Transverse colon (tissue), 4 donors: ENCODE measurements around the gene MARCO. TPM values are rescaled to one million over a fixed set of nuclear protein-coding genes. Genes with fewer than 3 reads are reported as not detected.

Source experiments
- DNase-seq: peaks from one replicate; pipeline ENCODE4 v3.0.0-alpha.2; 2019
- H3K27ac ChIP-seq, 4 donors: fragments of 200-600 bp; sonication (generic); 2 replicates each; pipeline ENCODE4 v1.5.1; 2016 to 2018; ENCODE audit warnings: inconsistent platforms in 4 of 4
- H3K27me3 ChIP-seq: fragments of 200-600 bp; sonication (generic); 2 replicates; pipeline ENCODE4 v1.5.1; 2017; ENCODE audit warnings: inconsistent platforms
- H3K36me3 ChIP-seq, 4 donors: fragments of 200-600 bp; sonication (generic); 2 replicates each; pipeline ENCODE4 v1.5.1; 2017 to 2019; ENCODE audit warnings: inconsistent platforms in 4 of 4
- H3K4me1 ChIP-seq, 4 donors: fragments of 200-600 bp; sonication (generic); 2 replicates each; pipeline ENCODE4 v1.5.1; 2017 to 2020; ENCODE audit warnings: inconsistent platforms in 4 of 4
- H3K4me3 ChIP-seq, 4 donors: fragments of 200-600 bp; sonication (generic); 1 replicate in 1 of 4; 2 replicates in 3 of 4; pipeline versions ENCODE4 v1.5.1 to v1.6.1; 2017 to 2019; ENCODE audit warnings: inconsistent platforms in 4 of 4
- H3K9me3 ChIP-seq, 2 donors: fragments of 200-600 bp; sonication (generic); 2 replicates each; pipeline ENCODE4 v1.5.1; 2017 to 2019; ENCODE audit warnings: inconsistent platforms in 2 of 2
- EP300 ChIP-seq: sonication (generic); formaldehyde crosslinking; IDR thresholded peaks from one replicate; pipeline ENCODE4 v1.6.1; 2017; ENCODE audit warnings: antibody characterized with exemption, low read depth
- POLR2A ChIP-seq: fragments of 450-650 bp; IDR thresholded peaks from one replicate; pipeline ENCODE4 v1.6.1; 2016; ENCODE audit warnings: antibody characterized with exemption, mild to moderate bottlenecking, moderate library complexity
- POLR2AphosphoS5 ChIP-seq, 3 donors: sonication (generic); formaldehyde crosslinking; IDR thresholded peaks; one replicate each; pipeline ENCODE4 v1.6.1; 2016; ENCODE audit warnings: antibody characterized with exemption in 3 of 3
- WGBS, 2 donors: methylation state at CpG; one replicate each; pipeline ENCODE4 v1.1.5; 2018; ENCODE audit warnings: low coverage in 1 of 2; 5-methylcytosine and 5-hydroxymethylcytosine counted together
- in situ Hi-C, 4 donors: fragments of 200-750 bp; cut with MboI; loops; one replicate each; pipeline versions ENCODE4 v1.15.0 to v1.15.1; 2017; ENCODE audit warnings: low sequenced_read_pairs in 3 of 4, low pct_ligation_motif_present in 1 of 4, low pct_unique_long_range_greater_than_20kb in 1 of 4
- intact Hi-C: fragments of 100-400 bp; cut with DNase I; formaldehyde crosslinking; loops from one replicate; pipeline ENCODE4 v1.15.1; 2023; ENCODE audit warnings: low total_unique reads
- total RNA-seq, 4 donors: library from RNA; depleted of rRNA; stranded (reverse); fragments of >200 nt; gene quantifications; one replicate each; pipeline ENCODE4 v1.1.0, GENCODE V29; 2016
- TF ChIP-seq, protein P1 (sequence below), 5 experiments: fragments of 200-600 bp in 3 of 5; fragments of 450-650 bp in 2 of 5; sonication (generic) in 3 of 5; IDR thresholded peaks; 1 replicate in 2 of 5; 2 replicates in 3 of 5; pipeline ENCODE4 v1.5.1; 2016 to 2017; ENCODE audit warnings: antibody characterized with exemption in 5 of 5, inconsistent platforms in 3 of 5, mild to moderate bottlenecking in 2 of 5, moderate library complexity in 1 of 5

MARCO gene
- total RNA-seq, 4 donors from 2014 or later: 1.9 to 47.0 (median 4.4) TPM

GRCh38 chr2:118970396-118971135 lies 28.6 kb downstream of the MARCO start:
- 62% methylated on average over 10 of the region's 10 CpGs; no CpG with 5 or more reads in 1 of the 2 donors for WGBS, 2 donors
- in situ Hi-C loops: no loop called here
- H3K9me3 ChIP-seq: no peaks in the 10 kb centered on the region
- no peak overlapping the region for H3K27ac ChIP-seq
- no peaks in the 10 kb centered on the region for H3K36me3 ChIP-seq
- no peak overlapping the region for H3K4me3 ChIP-seq
- TF ChIP-seq POLR2AphosphoS5 (IDR thresholded peaks at IDR 0.05) (no peak), POLR2A (no peak), EP300 (no peak)
- TF ChIP-seq, protein P1, sequence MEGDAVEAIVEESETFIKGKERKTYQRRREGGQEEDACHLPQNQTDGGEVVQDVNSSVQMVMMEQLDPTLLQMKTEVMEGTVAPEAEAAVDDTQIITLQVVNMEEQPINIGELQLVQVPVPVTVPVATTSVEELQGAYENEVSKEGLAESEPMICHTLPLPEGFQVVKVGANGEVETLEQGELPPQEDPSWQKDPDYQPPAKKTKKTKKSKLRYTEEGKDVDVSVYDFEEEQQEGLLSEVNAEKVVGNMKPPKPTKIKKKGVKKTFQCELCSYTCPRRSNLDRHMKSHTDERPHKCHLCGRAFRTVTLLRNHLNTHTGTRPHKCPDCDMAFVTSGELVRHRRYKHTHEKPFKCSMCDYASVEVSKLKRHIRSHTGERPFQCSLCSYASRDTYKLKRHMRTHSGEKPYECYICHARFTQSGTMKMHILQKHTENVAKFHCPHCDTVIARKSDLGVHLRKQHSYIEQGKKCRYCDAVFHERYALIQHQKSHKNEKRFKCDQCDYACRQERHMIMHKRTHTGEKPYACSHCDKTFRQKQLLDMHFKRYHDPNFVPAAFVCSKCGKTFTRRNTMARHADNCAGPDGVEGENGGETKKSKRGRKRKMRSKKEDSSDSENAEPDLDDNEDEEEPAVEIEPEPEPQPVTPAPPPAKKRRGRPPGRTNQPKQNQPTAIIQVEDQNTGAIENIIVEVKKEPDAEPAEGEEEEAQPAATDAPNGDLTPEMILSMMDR (IDR thresholded peaks at IDR 0.05): no peak
- no peaks in the 10 kb centered on the region for H3K4me1 ChIP-seq
- DNase-seq: no peak
- intact Hi-C loops: no loop called here
- H3K27me3 ChIP-seq: no peaks in the 10 kb centered on the region

DNA sequence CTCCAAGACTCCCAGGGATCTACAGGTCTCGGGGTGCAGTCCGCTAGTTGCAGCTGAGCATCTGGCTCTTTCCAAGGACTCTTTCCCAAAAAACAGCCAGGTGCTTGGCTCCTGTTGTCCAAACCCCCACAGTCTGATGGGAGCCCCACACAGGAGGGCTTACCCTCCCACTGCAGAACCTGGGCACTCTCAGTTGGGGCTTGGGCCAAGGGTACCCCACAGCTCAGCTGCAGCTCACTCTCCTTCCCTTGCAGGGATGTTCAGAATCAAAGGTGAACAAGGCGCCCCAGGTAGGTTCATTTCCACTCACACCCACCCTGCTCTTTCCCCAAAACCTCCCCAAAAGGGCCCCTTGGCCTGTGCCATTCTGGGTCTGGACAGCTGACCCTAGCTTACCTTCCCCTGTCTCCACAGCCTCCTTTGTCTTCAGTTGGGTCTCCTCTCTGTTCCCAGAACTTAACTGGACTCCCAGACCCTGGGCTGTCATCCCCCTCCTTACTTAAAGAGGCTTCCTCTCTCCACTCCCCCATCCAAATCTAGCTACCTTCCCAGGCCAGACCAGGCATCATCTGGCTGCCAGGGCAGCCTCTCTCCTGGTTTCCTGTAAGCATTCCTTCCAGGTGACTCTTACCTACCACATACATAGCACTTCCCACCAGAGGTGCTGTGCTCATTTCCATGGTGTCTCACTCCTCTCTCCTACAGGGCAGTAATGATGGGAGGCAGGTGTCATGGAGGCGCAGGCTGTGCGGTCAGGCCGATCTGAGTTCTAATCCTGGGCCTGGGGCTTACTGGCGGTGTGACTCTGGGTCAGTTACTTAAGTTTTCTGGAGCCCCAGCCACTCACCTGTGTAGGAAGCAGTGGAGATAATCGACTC lies 29.5 kb downstream of the MARCO start:
- H3K36me3 ChIP-seq: no peaks in the 10 kb centered on the region
- H3K4me1 ChIP-seq: no peaks in the 10 kb centered on the region
- intact Hi-C loops: no loop called here
- H3K4me3 ChIP-seq: no peak overlapping the region
- DNase-seq: no peak
- TF ChIP-seq EP300: no peak
- TF ChIP-seq POLR2AphosphoS5 (IDR thresholded peaks at IDR 0.05): no peak
- TF ChIP-seq POLR2A: no peak
- TF ChIP-seq, protein P1 (IDR thresholded peaks at IDR 0.05): no peak
- no peaks in the 10 kb centered on the region for H3K9me3 ChIP-seq
- H3K27ac ChIP-seq: no peak overlapping the region
- in situ Hi-C loops: no loop called here
- H3K27me3 ChIP-seq: no peaks in the 10 kb centered on the region
- WGBS, 2 donors: 91 to 100% methylated on average over 1 to 8 of the region's 8 CpGs

- Histone ChIP-seq H3K9me3 (no peaks in the 10 kb centered on the region), H3K27me3 (no peaks in the 10 kb centered on the region), H3K4me3 (no peak overlapping the region), H3K36me3 (no peaks in the 10 kb centered on the region), H3K4me1 (no peaks in the 10 kb centered on the region), H3K27ac (no peak overlapping the region)
- in situ Hi-C loops (no loop called here), intact Hi-C loops (no loop called here)
- no peak for DNase-seq
- TF ChIP-seq POLR2AphosphoS5 (IDR thresholded peaks at IDR 0.05): no peak
- no peak for TF ChIP-seq POLR2A
- no peak for TF ChIP-seq EP300
- TF ChIP-seq, protein P1 (IDR thresholded peaks at IDR 0.05): no peak
- 77 to 81% methylated on average over 2 to 4 of the region's 4 CpGs for WGBS, 2 donors
These were observed 31.6 kb downstream of the MARCO start for GRCh38 chr2:118973542-118973951.
